ENCODE data around the gene CGA.
"Not testable (repeated sequence)": the region's sequence is repeated elsewhere in the genome, so short reads cannot be mapped to it uniquely, and the experiment has no call there.

The CGA gene

DNA sequence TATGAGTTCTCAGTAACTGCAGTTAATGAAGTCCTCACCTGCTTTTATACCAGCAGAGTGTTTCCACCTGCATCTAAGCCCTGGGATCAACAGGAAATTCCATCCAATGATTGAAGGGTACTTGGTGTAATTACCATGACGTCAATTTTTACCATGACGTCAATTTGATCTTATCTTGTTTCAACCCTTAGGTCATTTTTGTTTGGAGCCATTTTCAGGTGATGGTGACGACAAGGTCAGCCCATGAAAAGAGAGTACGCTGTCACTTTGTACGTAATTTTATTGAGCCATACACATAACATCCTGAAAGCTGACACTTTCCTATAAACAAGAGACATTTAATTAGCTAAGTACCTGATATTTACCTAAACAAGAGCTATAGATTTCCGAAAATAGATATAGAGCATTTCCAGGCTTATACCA lies at the start of gene CGA:
CGA (minus strand) TSS at position 20 of the 423 bp plus-strand sequence. CDS start 6,906 bp downstream, outside the sequence.
- H3K4me3 ChIP-seq (ENCODE audit: low read depth, low read length), result no peak within 1 kb of the TSS

GRCh38 chr6:87139927-87140326 lies 45.0 kb upstream of the CGA start:
- H3K4me3 ChIP-seq (ENCODE audit: low read depth, low read length), result not testable (repeated sequence)

- no peak overlapping the region for H3K4me3 ChIP-seq (ENCODE audit: low read depth, low read length)
Measured at GRCh38 chr6:87139236-87139635, 44.3 kb upstream of the CGA start.

DNA sequence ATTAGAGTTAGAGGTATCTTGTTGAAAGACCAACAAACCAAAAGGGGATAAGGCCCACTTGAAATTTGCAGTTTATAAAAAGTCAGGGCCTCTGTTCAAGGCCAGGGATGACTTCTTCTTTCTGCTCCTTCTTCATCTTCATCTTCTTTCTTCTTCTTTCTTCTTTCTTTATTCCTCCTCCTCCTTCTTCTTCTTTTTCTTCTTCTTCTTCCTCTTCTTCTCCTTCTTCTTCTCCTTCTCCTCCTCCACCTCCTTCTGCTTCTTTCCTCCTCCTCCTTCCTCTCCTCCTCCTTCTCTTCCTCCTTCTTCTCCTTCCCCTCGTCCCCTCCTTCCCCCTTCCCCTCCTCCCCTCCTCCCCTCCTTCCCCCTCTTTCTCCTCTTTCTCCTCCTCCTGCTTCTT lies 42.1 kb upstream of the CGA start:
- H3K4me3 ChIP-seq (ENCODE audit: low read depth, low read length), result no peak overlapping the region

DNA sequence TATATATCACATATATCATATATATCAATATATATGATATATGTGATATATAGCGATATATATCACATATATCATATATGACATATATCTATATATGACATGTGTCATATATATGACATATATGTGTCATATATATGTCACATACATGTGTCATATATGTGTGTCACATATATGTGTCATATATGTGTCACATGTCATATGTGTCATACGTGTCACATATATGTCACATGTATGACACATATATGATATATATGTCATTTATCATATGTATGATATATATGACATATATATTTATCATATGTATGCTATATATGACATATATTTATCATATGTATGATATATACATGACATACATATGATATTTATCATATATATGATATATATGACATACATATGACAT lies 32.8 kb upstream of the CGA start:
- H3K4me3 ChIP-seq (ENCODE audit: low read depth, low read length), result no peak overlapping the region

DNA sequence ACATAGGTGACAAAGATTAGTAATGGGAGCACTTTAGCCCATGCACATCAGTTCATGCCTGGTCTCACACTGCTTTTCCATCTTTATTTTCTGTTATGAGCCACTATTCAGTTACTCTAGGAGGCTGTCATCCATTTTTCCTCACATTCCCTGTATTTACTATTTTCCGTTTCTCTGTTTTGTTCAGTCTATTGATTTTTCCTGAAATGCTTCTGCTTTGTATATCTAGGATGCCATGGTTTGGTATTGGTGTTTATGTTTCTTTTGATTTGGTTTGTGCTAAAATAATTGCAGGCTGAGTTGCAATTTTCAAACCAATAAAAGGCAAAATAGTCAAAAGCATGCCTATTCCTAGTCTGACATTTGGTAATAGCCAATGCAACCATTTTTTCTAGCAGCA lies 31.6 kb upstream of the CGA start:
- H3K4me3 ChIP-seq (ENCODE audit: low read depth, low read length), result no peak overlapping the region

- H3K4me3 ChIP-seq (ENCODE audit: low read depth, low read length), result no peak overlapping the region
Measured at GRCh38 chr6:87124074-87124473, 29.2 kb upstream of the CGA start.

GRCh38 chr6:87122477-87122876 lies 27.6 kb upstream of the CGA start:
- no peak overlapping the region for H3K4me3 ChIP-seq (ENCODE audit: low read depth, low read length)

DNA sequence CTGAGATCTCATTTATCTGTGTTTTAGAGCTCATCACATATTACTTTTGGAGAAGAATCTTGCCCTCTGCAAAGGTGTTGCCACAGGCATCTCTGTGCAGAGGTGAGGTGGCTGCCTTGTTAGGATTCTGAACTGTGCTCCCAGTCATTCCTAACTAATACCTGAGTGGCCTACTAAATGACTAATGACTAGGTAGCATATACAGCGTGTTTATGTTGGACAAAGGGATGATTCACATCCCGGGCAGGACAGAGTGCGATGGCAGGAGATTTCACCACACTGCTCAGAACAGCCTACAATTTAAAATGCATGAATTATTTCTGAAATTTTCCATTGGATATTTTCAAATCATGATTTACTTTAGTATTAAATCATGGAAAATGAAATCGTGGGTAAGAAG lies 23.1 kb upstream of the CGA start:
- H3K4me3 ChIP-seq (ENCODE audit: low read depth, low read length), result no peak overlapping the region

GRCh38 chr6:87116922-87117321 lies 22.0 kb upstream of the CGA start:
- no peak overlapping the region for H3K4me3 ChIP-seq (ENCODE audit: low read depth, low read length)

DNA sequence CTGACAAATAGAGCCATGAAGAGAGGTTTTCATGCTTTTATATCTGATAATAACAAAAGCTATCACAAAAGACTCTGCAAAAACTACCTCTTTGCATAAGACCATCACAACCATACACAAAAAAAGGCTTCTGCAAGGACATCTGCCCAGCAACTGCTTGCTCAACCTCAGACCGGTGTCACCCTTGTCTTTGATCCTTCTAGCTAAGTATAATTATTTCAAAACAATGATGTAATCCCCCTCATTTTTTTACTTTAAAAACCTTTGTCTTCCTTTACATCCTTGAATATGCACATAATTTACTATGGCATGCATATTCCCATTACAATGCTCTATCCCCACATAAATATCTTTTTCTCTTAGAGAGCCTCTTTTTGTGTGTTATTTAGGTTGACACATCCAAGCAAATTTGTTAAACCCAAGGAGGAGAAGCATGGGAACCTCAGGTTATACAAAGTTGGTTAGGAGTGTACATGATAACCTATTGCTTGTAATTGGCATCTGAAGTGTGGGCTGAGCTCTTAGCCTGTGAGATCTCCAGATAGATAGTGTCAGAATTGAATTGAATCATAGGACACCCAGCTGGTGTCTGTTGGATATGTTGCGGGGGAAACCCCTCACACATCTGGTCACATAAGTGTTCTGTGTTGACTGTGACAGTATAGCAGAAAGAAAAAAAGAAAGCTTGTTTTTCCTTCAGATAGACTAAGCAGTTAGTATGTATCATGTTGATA lies 20.7 kb upstream of the CGA start:
- H3K4me3 ChIP-seq (ENCODE audit: low read depth, low read length), result no peak overlapping the region

DNA sequence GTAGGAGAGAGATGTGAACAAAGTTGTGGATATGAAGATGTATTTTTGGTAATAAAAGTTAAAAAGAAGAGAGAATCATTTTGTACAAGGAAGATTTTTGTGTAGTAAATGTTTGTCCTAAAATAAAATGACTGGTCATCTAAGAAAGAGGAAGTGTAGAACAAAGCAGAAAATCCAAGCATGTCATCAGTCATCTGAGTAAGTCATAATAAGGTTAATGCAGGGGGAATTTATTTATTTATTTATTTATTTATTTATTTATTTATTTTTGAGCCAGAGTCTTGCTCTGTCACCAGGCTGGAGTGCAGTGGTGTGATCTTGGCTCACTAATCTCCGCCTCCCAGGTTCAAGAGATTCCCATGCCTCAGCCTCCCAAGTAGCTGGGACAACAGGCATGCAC lies 15.7 kb upstream of the CGA start:
- H3K4me3 ChIP-seq (ENCODE audit: low read depth, low read length), result no peak overlapping the region

DNA sequence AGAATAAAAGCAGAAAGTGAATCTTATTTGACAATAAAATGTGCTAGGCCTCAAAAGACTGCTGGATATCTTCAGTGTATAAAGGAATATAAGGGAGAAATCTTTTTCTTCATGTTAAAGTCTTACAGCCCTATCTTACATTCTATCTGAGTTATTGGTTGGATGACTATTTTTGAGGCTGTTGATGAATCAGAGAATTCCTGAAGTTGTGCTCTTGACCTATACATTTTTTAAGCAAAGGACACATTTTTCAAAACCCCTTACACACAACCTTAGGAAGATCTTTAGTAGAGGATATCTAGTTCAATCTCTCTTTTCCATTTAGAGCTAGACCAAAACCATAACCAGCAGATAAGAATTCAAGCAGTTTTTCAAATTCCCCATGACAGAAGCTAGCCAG lies 10.9 kb upstream of the CGA start:
- no peak overlapping the region for H3K4me3 ChIP-seq (ENCODE audit: low read depth, low read length)

- no peak overlapping the region for H3K4me3 ChIP-seq (ENCODE audit: low read depth, low read length)
Measured at GRCh38 chr6:87104667-87105066, 9.8 kb upstream of the CGA start.

- no peak overlapping the region for H3K4me3 ChIP-seq (ENCODE audit: low read depth, low read length)
Measured at GRCh38 chr6:87103977-87104601, 9.2 kb upstream of the CGA start.

GRCh38 chr6:87102151-87102621 lies 7.3 kb upstream of the CGA start:
- no peak overlapping the region for H3K4me3 ChIP-seq (ENCODE audit: low read depth, low read length)

GRCh38 chr6:87101067-87101466 lies 6.2 kb upstream of the CGA start:
- no peak overlapping the region for H3K4me3 ChIP-seq (ENCODE audit: low read depth, low read length)

DNA sequence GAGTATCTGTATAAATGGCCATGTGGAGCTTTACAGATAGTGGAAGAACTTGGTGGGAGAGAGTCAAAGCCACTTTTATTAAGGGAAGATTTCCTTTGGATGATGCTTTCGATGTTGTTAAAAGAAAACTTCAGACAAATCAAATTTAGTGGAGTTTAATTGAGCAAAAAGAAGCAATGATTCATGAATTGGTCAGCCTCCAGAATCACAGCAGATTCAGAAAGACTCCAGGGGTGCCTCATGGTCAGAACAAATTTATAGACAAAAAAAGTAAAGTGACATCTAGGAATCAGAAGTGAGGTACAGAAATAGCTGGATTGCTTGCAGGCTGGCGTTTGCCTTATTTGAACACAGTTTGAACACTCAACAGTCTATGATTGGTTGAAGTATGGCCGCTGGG lies 5.3 kb upstream of the CGA start:
- no peak overlapping the region for H3K4me3 ChIP-seq (ENCODE audit: low read depth, low read length)

GRCh38 chr6:87099472-87099871 lies 4.6 kb upstream of the CGA start:
- no peak overlapping the region for H3K4me3 ChIP-seq (ENCODE audit: low read depth, low read length)

DNA sequence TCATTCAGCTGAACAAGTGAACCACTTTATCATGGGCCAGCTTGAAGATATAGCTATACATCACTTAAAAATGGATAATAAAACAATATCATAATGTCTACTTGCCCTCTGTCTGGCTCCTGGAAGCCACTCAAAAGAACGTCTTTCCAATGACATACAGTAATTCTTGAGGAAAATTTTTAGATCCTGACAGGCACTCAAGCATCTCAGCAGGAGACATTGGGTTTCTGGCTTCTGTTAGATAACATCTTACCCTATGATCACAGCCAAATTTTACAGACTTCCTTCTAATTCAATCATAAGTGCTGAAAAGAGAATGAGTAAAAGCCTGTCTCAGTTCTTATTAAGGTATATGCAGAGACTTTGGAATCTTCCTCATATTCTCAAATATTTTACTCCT lies 330 bp downstream of the CGA start:
- H3K4me3 ChIP-seq (ENCODE audit: low read depth, low read length), result no peak overlapping the region

DNA sequence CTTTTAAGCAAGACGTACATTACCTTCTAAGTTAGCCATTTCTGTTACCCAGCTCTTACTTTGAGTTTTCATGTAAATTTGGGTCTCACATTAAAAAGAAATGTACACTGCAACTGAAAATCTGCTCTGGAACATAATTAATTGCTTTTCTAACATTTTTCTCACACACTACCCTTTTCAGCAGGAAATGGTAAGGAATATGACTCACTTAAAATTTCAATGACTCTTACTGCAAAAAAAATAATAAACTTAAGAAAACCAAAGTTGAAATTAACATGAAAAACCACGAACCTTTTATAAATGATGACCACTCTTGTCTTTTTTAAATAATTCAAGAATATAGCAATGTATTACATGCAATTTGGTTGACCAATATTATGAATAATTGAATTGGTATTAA lies 1.3 kb downstream of the CGA start:
- no peak overlapping the region for H3K4me3 ChIP-seq (ENCODE audit: low read depth, low read length)

DNA sequence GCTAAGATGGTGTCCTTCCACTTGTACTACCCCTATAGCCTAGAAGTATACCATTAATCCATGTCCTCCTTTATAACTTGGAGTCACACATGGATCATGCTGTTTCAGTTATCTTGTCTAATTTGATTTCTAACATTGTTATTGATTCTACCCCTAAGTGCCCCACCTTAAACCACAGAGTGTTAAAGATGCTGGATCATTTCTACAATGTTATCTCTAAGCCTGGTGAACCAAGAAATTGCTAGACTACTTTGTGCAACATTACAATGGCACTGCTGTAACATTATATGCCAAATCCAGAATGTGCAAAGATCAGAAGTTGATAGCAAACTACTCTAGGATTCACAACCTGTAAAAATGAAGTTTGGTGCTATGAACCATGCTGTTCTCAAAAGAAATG lies 1.7 kb downstream of the CGA start:
- no peak overlapping the region for H3K4me3 ChIP-seq (ENCODE audit: low read depth, low read length)

DNA sequence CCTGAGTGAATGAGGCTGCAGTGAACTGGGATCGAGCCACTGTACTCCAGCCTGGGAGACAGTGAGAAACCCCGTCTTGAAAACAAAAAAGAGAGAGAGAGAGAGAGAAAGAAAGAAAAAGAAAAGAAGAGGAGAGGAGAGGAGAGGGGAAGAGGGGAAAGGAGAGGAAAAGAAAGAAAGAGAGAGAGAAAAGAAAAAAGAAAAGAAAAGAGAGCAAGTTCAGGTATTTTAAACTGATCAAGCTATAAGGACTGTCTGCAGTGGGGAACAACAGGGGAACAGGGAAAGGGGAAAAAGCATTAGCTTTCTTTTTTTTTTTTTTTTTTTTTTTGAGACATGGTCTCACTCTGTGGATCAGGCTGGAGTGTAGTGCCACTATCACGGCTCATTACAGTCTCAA lies 2.5 kb downstream of the CGA start:
- no peak overlapping the region for H3K4me3 ChIP-seq (ENCODE audit: low read depth, low read length)
